ENCODE measurements around the gene SCD. TPM values are rescaled to one million over a fixed set of nuclear protein-coding genes. Genes with fewer than 3 reads are reported as not detected.

SCD gene
- total and polyA plus RNA-seq, 2 of the 13 experiments (the other 11 are each of a cell fraction or from before 2014, with no cell fraction given): 492 to 512 TPM

DNA sequence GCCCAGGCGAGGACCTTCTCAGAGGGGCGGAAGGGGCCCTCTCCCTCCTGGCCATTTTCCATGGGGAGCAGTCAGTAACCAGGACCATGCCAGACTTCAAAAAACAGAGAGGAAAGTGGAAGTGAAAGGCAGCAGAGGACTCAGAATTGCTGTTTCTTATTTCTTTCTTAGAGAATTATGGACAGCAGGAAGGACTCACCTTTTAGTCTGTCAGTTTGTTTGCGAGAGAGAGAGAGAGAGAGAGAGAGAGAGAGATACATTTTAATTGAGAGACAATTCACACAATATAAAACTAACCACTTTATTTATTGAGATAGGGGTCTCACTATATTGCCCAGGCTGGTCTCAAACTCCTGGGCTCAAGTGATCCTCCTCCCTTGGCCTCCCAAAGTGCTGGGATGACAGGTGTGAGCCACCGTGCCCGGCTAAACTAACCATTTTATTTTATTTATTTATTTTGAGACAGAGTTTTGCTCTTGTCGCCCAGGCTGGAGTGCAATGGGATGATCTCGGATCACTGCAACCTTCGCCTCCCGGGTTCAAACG, 24.5 kb downstream of the SCD start (continued):
- TF ChIP-seq, protein P1, sequence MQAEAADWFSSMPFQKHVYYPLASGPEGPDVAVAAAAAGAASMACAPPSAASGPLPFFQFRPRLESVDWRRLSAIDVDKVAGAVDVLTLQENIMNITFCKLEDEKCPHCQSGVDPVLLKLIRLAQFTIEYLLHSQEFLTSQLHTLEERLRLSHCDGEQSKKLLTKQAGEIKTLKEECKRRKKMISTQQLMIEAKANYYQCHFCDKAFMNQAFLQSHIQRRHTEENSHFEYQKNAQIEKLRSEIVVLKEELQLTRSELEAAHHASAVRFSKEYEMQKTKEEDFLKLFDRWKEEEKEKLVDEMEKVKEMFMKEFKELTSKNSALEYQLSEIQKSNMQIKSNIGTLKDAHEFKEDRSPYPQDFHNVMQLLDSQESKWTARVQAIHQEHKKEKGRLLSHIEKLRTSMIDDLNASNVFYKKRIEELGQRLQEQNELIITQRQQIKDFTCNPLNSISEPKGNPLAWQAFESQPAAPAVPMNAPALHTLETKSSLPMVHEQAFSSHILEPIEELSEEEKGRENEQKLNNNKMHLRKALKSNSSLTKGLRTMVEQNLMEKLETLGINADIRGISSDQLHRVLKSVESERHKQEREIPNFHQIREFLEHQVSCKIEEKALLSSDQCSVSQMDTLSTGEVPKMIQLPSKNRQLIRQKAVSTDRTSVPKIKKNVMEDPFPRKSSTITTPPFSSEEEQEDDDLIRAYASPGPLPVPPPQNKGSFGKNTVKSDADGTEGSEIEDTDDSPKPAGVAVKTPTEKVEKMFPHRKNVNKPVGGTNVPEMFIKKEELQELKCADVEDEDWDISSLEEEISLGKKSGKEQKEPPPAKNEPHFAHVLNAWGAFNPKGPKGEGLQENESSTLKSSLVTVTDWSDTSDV (CRISPR knock-in tag; IDR thresholded peaks at IDR 0.05): no peak
- 0 out of 2 replicates have a peak, but pooled peaks have one; percentile 24 for TF ChIP-seq KDM5A (IDR thresholded peaks at IDR 0.05; ENCODE audit: borderline replicate concordance, low read length)
- TF ChIP-seq ZNF17 (CRISPR knock-in tag; IDR thresholded peaks at IDR 0.05): no peak
- TF ChIP-seq, protein P2, sequence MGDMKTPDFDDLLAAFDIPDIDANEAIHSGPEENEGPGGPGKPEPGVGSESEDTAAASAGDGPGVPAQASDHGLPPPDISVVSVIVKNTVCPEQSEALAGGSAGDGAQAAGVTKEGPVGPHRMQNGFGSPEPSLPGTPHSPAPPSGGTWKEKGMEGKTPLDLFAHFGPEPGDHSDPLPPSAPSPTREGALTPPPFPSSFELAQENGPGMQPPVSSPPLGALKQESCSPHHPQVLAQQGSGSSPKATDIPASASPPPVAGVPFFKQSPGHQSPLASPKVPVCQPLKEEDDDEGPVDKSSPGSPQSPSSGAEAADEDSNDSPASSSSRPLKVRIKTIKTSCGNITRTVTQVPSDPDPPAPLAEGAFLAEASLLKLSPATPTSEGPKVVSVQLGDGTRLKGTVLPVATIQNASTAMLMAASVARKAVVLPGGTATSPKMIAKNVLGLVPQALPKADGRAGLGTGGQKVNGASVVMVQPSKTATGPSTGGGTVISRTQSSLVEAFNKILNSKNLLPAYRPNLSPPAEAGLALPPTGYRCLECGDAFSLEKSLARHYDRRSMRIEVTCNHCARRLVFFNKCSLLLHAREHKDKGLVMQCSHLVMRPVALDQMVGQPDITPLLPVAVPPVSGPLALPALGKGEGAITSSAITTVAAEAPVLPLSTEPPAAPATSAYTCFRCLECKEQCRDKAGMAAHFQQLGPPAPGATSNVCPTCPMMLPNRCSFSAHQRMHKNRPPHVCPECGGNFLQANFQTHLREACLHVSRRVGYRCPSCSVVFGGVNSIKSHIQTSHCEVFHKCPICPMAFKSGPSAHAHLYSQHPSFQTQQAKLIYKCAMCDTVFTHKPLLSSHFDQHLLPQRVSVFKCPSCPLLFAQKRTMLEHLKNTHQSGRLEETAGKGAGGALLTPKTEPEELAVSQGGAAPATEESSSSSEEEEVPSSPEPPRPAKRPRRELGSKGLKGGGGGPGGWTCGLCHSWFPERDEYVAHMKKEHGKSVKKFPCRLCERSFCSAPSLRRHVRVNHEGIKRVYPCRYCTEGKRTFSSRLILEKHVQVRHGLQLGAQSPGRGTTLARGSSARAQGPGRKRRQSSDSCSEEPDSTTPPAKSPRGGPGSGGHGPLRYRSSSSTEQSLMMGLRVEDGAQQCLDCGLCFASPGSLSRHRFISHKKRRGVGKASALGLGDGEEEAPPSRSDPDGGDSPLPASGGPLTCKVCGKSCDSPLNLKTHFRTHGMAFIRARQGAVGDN (CRISPR knock-in tag; IDR thresholded peaks at IDR 0.05): peak; percentile 4; the same call in 1 of the 2 replicates
- TF ChIP-seq RAD51 (IDR thresholded peaks at IDR 0.05; ENCODE audit: borderline replicate concordance): no peak
- TF ChIP-seq POLR2AphosphoS5 (IDR thresholded peaks at IDR 0.05; ENCODE audit: low read depth, low read length): peak; percentile 87; the same call in 1 of the 2 replicates
- TF ChIP-seq NAIF1 (CRISPR knock-in tag; IDR thresholded peaks at IDR 0.05; ENCODE audit: borderline replicate concordance): no peak
- peak; percentile 18; the same call in 1 of the 2 replicates for TF ChIP-seq ZNF605 (CRISPR knock-in tag; IDR thresholded peaks at IDR 0.05)
- no peak for TF ChIP-seq SOX6 (IDR thresholded peaks at IDR 0.05)
- TF ChIP-seq SOX6 (CRISPR knock-in tag; IDR thresholded peaks at IDR 0.05): no peak; the same call in 1 of the 2 replicates
- no peak for TF ChIP-seq CEBPG (CRISPR knock-in tag; IDR thresholded peaks at IDR 0.05)
- TF ChIP-seq GTF2F1 (IDR thresholded peaks at IDR 0.05; ENCODE audit: low read length): no peak
- peak; percentile 88; the same call in 1 of the 2 replicates for TF ChIP-seq ZNF501 (CRISPR knock-in tag; IDR thresholded peaks at IDR 0.05)
- peak; percentile 38; the same call in 1 of the 2 replicates for TF ChIP-seq MAZ (IDR thresholded peaks at IDR 0.05; ENCODE audit: borderline replicate concordance, low read depth, low read length)
- no peak for TF ChIP-seq MAZ (CRISPR knock-in tag; IDR thresholded peaks at IDR 0.05; ENCODE audit: low read depth)
- no peak for TF ChIP-seq ZNF790 (CRISPR knock-in tag; IDR thresholded peaks at IDR 0.05; ENCODE audit: borderline replicate concordance)
- TF ChIP-seq IRF2 (CRISPR knock-in tag; IDR thresholded peaks at IDR 0.05): no peak; the same call in 1 of the 2 replicates
- TF ChIP-seq TBP (CRISPR knock-in tag; IDR thresholded peaks at IDR 0.05): no peak
- TF ChIP-seq KAT2B (IDR thresholded peaks at IDR 0.05; ENCODE audit: borderline replicate concordance, low read depth, low read length): no peak
- no peak for TF ChIP-seq RELA (CRISPR knock-in tag; IDR thresholded peaks at IDR 0.05)
- peak; percentile 60; the same call in 1 of the 2 replicates for TF ChIP-seq ZNF121 (CRISPR knock-in tag; IDR thresholded peaks at IDR 0.05)
